ENCODE results near the gene AHSA1. TPM values are rescaled to one million over a fixed set of nuclear protein-coding genes. Genes with fewer than 3 reads are reported as not detected.

The AHSA1 gene
- total RNA-seq, 1 experiment from 2014 or later, result 190 TPM

- peak within 1 kb of the TSS in 1 of 3 experiments; percentile 83; a peak in 4 of 7 replicates for H3K27ac Mint-ChIP-seq
- Histone ChIP-seq H3K4ac (ENCODE audit: low read depth, low read length) (no peak within 1 kb of the TSS), H2BK12ac (ENCODE audit: insufficient read length, low read depth, low read length) (no peak within 1 kb of the TSS), H3K23me2 (ENCODE audit: insufficient read length, low read depth, low read length, poor library complexity, severe bottlenecking) (no peaks in the 10 kb centered on the region), H2AK5ac (ENCODE audit: insufficient read length, low read length) (no peak within 1 kb of the TSS), H3K18ac (ENCODE audit: insufficient read length, low read depth, low read length) (no peak within 1 kb of the TSS), H3T11ph (ENCODE audit: low read length) (no peak within 1 kb of the TSS), H4K20me1 (ENCODE audit: control insufficient read depth, insufficient read depth, insufficient read length) (no peaks in the 10 kb centered on the region), H3K4me1 (ENCODE audit: insufficient read depth, low read length) (no peaks in the 10 kb centered on the region; the same call in 1 of the 2 replicates), H2BK120ac (ENCODE audit: low read depth, low read length, poor library complexity, severe bottlenecking) (no peak within 1 kb of the TSS), H4K8ac (replicated peaks; ENCODE audit: insufficient read length, low read depth, low read length) (no peak within 1 kb of the TSS), H2BK20ac (ENCODE audit: low read depth, low read length, poor library complexity, severe bottlenecking) (no peak within 1 kb of the TSS), H3K9ac (ENCODE audit: extremely low read depth, insufficient read length, low read length) (no peak within 1 kb of the TSS), H3K56ac (ENCODE audit: insufficient read length, low read depth, low read length) (no peak within 1 kb of the TSS), H2AFZ (ENCODE audit: low read length) (no peak within 1 kb of the TSS), H2BK15ac (ENCODE audit: low read depth, low read length) (no peak within 1 kb of the TSS), H2BK5ac (ENCODE audit: insufficient read length, low read length) (no peak within 1 kb of the TSS), H4K5ac (ENCODE audit: insufficient read length, low read depth, low read length) (no peak within 1 kb of the TSS), H3K79me2 (ENCODE audit: insufficient read depth, low read length) (no peaks in the 10 kb centered on the region), H3K4me2 (ENCODE audit: insufficient read depth, insufficient read length, low read length) (no peak within 1 kb of the TSS), H3K23ac (ENCODE audit: insufficient read length, low read depth, low read length) (no peak within 1 kb of the TSS), H3K14ac (ENCODE audit: insufficient read depth, low read length) (no peak within 1 kb of the TSS), H4K91ac (ENCODE audit: insufficient read length, low read depth, low read length) (no peak within 1 kb of the TSS), H3K79me1 (ENCODE audit: insufficient read depth, low read depth, low read length, poor library complexity, severe bottlenecking) (no peaks in the 10 kb centered on the region), H3K9me3 (ENCODE audit: control insufficient read depth, low read depth, low read length) (no peaks in the 10 kb centered on the region), H3K27me3 (ENCODE audit: insufficient read depth, low read length) (no peaks in the 10 kb centered on the region), H3K27ac (ENCODE audit: insufficient read length, low read depth, low read length) (no peak within 1 kb of the TSS)
- no peak for DNase-seq
- H3K4me3 Mint-ChIP-seq, result no peak within 1 kb of the TSS
- H3K36me3 Mint-ChIP-seq (ENCODE audit: insufficient read depth in 1 of 3, low read depth in 3 of 3), result peaks cover 26 to 69% (median 59%) of the 10 kb centered on the region in 3 experiments
- no peaks in the 10 kb centered on the region for H3K27me3 Mint-ChIP-seq (ENCODE audit: low read depth)
- WGBS (ENCODE audit: extremely low coverage, insufficient read length, low lambda C conversion rate), result no CpG with 5 or more reads among the region's 1 CpG
- H3K4me1 Mint-ChIP-seq, result peaks cover 9% of the 10 kb centered on the region in 2 experiments
- TF ChIP-seq CTCF (conservative IDR thresholded peaks at IDR 0.05), result no peak
- H3K9me3 Mint-ChIP-seq, result peaks cover 19 to 21% of the 10 kb centered on the region in 2 experiments
These were observed 34.5 kb upstream of the AHSA1 start, which contains the start of gene NOXRED1 for GRCh38 chr14:77423423-77423822. Gene NOXRED1 (minus strand): TSS chr14:77423523. CDS start chr14:77422889, 634 bp downstream.
